HuH-7 (cell line): Measurements from ENCODE around the gene MYMK.

Experiments used
- DNase-seq: peaks from one replicate; pipeline ENCODE4 v3.0.0; 2011; ENCODE audit warnings: low spot score

MYMK gene

DNA sequence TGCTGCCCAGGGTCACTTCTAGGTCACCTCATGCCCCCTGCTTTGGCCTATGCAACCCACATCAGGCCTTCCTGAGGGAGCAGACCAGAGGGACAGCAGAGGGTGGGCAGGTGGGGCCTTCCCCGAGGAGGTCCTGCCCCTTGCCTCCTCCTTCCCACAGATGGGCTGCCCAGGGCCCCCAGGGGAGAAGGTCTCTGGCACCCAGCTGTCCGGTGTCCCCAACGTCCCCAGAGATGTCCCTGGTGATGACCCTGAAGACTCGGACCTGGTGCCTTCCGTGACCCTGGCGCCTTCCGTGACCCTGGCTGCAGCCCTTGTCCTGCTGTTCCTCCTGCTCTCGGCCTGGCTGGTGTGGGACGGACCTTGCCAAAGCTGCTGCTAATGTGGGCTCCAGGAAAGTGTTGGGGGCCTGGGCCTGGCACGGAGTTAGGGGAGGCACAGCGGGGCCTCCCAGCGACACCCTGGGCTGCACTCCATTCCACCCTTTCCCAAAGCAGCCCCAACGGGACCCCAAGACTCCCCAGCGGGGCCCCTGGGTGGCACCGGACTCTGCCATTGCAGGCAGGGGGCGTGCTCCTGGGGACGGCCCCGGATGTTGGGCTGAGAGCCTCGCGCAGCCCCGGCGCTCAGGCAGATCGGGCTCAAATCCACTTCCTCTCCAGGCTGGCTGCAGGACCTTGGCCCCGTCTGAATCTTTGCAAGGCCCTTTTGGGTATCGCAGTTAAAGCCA is 39.1 kb downstream of the MYMK start:
- peak; percentile 66 for DNase-seq

DNA sequence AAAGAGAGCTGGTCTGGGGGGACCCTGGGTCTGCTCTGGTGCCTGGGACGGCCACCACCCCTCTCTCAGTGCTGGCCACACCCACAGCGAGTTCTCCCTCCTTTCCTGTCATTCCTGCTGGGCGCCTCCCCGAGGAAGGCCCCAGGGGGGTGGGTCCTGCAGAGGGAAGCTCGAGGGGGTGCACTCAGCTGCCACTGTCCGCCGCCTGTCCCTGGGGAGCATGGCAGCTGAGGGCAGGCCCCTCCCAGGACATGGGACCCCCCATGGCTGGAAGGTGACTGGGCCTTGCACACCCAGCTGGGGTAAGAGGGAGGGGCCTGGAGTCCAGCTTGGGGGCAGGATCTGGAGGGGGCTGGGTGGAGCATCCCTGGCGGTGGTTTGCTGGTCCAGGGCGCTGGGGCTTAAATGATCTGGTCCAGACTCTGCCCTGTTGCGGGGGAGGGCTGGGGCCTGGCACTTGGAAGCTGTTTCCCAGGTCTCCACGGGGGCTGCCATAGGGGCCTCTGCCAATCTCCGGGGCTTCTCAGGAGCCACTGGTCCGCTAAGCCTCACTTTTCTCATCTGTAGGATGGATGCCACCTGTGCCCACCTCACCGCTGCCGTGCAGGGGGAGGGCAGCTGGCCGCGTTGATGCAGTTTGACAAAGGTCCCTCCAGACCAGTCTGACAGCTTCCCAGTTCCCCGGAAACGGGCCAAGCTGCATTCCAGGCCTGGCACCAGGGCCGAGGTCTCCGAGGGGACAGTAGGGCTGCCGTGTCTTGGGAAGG is 39.9 kb downstream of the MYMK start:
- no peak for DNase-seq

DNA sequence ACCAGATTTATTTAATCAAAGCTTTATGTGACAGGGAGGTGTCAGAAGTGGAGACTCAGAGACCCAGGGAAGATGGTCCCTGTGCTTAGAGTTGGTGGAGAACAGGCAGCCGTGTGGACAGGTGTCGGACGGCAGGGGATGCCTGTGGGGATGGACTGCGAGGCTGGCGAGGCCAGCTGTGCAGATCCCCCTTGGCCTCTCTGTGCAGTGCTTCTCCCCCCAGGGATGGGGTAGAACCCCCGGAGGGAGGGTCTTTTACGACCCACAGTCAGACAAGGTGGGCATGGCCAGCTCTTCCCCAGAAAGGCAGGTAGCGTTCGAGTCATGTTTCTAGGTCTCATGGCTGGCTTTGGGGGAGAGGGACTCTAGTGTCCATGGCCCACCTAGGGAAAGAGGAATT is 41.1 kb downstream of the MYMK start:
- no peak for DNase-seq

DNA sequence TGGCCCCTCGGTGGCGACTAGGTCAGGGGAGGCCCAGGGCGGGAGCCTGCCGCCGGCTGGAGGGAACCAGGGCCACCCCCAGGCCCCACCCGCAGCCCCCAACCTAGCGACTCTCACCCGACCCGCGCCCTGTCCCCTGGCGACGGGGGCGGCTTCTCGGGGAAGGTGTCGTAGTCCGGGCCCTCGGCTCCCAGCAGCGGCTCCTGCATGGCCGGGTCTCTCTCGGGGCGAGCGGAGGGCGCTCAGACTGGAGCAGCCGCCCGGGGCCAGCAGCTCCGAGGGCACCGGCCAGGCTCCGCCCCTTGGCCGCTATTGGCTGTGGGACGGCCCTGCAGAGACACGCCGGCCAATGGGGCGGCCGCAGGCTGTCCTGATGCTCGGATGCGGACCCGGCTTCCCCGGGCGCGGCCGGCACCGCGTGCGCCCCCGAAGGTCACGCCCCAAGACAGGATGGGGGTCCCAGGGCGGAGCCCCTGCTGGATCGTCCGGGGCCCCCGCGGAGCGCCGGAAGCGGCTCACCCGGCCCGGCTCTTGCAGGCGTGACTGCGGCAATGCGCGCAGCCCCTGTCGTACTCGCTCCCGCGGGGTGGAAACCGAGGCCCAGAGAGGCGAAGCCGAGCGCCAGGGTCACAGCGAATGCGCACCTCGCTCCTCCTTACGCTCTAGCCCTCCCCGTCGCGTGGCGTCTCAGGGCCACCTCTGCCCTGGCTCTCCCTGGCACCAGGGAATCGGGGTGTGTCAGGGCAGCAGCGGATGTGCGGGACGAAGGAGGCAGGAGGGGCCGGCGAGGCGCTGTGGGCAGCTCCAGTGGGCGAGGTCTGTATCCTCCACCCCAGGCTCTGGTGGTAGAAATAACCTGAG is 45.7 kb downstream of the MYMK start, which contains the start of gene SLC2A6:
TSS of gene SLC2A6 (minus strand) at position 249 of the 861 bp plus-strand sequence. CDS start at position 209, 40 bp downstream.
- DNase-seq = peak; percentile 99

DNA sequence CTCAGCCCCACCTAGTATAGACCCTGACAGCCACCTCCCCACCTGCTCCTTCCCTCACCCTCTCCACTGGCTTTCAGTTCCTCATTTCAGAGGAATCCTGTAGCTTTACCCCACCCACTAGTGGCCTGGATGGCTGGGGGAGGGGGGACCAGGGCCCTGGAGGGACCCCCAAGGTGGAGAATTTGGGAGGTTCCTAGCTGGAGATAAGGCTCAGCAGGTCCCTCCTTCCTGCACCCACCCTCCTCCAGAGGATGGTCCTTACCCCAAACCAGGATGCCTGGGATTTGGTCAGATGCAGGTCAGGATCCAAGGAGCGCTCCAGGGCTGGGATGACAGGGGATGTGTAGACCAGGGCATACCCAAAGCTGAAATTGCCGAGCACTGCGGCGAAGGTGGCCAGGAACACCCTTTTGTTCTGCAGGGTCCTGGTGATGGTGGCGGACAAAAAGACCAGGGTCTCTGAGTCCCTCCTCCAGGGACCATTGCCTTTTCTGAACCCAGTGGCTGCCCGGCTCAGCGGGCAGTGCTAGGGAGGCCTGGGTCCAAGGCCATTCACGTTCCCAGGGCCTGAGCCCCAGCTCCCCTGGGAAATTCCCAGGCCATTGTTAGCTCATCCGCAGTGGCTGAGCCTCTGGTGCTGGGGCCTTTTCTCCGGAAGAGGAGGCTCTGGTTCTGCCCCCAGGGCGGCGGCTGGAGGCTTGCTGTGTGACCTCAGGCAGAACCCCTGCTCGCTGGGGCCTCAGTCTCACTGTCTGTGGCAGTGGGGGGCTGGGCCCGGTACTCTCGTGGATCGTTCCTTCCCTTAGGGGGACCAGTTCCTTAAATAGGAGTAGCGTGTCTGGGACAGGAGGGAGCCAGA is 46.5 kb downstream of the MYMK start:
- no peak for DNase-seq

DNA sequence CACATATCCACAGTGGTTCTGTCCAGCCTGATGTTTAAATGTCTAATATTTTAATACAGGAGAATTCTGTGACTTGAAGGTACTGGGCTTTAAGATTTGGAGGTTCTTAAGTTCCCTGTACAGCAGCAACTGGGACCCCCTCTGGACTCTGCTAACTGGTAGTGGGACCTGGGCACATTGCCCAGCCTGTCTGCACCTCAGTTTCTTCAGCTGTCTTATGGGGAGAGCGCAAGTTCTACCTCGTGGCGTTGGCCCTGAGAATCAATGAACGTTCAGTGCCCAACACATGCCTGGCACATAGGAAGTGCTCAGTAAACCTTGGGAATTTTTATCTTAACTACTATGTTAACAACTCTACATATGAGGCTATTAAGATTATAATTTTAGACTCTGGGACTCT is 47.3 kb downstream of the MYMK start:
- no peak for DNase-seq

DNA sequence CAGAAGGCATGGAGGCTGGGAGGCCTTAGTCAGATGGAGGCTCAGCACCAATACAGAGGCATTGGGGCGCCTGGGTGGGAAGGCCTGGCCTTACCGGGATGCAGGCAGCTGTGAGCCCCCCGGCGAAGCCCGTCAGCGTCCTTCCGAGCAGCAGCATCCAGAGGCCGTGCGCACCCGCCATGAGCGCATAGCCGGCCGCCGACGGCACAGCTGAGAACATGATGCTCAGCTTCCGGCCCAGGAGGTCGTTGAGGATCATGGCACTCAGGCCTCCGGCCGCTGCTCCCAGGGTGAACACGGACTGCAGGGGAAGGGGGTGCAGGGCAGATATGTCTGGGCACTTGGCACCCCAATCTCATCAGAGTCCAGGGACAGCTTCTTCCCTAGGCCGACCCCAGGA is 47.8 kb downstream of the MYMK start:
- DNase-seq = no peak

DNA sequence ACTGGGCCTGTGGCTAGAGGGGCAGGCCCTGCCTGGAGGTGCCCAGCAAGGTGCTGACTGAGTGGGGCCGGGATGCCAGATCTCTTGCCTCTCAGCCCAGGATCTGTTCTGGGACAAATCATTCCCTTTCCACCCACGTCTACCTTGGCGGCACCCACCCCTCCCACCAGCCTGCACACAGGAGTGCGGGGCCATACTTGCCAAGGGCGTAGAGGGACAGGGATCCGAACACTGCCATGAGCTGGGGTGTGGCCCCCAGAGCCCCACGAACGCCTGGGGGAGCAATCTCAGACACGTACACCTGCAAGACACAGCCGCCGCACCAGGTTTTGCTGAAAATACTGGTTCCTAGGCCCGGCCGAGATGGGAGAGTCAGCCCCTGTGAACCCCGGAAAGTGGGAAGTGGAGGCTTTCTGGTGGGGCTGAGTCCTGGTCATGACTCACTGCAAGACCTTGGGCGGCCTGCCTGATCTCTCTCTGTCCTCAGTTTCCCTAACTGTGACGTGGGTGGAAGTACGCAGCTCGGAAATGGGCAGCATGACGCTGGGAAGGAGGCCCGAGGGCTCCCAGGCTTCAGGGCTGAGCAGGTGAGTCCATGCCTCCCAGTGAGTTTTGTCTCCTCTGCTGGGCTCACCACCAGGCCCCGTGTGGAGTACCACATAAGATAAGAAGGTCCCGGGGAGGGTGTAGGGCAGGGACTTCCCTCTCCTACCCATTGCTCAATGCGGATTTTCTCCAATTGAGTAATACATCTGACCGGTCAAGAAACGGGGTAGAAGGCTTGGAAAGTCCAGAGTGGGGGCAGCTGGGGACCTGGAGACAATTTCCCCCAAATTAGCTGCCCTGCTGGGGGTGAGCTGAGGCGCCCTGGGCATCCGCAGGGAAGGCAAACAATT is 48.5 kb downstream of the MYMK start:
- no peak for DNase-seq

DNA sequence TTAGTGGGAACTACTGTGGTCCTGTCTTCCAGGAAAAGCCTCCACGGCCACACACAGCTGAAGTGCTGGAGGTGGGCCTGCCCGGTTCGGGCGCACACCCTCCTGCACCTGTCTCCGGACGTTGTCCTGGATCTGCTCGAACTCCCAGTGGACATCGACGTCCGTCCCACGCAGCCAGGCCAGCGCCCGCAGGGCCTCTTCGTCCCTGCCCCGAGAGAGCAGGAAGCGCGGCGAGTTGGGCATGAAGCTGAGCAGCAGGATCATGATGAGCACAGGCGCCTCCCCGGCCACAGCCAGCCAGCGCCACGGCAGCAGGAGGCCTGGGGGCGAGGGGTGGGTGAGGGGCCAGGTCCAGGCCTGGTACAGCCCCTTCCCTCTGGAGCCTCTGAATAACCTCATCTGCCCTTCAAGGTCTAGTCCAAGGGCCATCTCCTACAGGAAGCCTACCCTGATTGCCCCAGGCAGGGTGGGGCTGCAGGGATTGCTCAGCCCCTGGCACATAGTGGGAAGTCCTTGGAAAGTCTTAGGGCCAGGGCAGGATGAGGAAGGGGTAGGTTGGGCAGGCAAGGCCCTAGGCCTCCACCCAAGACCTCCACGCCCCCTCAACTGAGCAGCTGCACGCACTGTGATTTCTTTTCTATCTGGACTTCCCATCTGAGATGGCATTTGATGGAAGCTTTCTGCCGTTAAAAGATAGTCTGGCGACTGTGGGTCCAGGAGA is 49.3 kb downstream of the MYMK start:
- DNase-seq = no peak

DNA sequence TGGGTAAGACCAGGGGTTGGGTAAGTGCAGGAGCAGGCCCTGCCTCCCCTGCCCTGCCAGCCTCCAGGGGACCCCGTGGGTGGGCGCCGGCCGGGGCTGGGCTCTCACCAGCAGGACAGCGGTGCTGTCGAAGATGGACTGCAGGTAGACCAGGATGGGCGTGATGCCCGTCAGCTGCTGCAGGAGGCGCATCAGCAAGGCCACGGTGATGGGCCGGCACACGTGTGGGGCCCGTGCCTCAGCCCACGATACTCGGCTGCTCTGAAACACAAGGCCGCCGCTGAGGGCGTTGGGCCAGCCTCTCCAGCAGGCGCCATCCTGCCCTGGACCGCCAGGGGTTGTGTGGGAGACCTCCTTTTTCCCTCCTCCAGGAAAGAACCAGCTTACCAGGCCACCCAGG is 49.9 kb downstream of the MYMK start:
- no peak for DNase-seq

DNA sequence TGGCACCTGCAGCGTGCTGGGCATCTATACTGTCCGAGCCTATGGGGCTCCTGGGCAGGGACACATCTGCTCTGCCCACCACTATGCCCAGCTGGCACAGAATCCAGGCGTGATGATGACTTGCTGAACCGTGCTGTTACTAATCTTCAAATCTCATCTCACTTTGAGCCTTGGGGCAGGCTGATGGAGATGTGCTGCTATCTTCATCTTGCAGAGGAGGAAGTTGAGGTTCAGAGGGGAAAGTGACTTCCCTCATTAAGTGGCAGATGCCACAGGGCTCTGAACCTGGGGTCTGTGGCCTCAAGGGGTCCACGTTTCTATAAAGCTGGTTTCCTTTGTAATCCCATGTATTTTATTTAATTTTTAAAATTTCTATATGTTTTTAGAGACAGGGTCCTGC is 50.5 kb downstream of the MYMK start:
- no peak for DNase-seq

DNA sequence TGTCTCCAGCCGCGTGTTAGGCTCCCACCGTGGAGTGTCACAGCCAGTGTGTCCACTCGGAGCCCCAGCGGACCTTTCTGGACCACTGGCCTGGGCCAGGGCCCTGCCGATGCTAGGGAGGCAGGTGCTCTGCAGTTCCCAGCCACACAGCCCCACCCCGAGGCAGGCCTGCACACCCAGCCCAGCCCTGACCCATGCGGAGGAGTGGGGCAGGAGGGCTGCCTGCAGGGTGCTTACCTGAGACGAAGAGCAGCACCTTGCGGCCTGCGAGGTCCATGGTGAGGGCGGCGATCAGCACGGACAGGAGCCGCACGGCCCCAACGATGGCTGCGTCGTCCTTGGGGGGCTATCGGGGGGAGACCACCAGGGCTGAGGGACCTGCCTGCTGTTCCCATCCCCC is 51.0 kb downstream of the MYMK start:
- DNase-seq = no peak

DNA sequence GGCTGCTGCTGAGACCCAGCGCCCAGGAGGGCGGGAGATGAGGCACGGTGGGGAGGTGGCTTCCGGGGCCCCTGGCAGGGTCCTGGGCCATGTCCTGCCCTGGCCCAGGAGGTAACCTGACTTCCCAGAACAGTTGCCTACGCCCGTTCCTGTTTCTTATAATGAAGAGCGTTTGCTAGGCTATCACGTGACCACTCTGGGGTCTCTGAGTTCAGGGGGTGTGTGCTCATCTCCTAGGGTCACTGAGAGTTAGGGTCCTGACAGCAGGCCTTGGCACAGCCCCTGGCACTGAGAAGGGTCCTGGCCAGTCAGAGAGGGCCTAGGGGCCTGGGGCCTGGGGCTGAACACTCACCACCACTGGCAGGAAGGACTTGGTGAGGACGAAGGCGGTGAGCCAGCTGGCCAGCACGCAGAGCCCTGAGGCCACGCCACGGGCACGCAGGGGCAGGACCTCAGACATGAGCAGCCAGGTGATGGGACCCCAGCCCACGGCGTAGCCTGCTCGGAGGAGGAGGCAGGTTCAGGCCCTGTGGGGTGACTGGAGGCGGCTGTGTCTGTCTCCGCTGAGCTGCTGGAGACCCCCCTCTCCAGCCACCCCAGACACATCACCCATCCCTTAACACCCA is 51.9 kb downstream of the MYMK start:
- no peak for DNase-seq

DNA sequence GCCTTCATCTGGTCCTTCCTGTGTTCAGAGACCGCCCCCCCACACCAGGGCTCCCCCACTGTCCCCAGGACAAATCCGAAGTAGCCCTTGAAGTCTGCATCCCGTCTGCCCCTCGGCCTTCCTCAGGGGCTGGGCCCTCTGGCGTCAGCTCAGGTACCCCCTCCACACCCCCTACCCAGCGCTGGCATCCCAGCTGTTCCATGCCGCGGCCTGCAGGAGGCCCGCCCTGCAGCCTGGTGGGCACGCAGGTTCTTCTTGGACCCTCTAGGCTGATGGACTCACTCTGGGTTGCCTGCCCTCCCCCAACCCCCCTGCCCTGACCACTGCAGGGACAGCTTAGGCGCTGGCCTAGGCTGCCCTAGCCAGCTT is 52.5 kb downstream of the MYMK start:
- DNase-seq = no peak

DNA sequence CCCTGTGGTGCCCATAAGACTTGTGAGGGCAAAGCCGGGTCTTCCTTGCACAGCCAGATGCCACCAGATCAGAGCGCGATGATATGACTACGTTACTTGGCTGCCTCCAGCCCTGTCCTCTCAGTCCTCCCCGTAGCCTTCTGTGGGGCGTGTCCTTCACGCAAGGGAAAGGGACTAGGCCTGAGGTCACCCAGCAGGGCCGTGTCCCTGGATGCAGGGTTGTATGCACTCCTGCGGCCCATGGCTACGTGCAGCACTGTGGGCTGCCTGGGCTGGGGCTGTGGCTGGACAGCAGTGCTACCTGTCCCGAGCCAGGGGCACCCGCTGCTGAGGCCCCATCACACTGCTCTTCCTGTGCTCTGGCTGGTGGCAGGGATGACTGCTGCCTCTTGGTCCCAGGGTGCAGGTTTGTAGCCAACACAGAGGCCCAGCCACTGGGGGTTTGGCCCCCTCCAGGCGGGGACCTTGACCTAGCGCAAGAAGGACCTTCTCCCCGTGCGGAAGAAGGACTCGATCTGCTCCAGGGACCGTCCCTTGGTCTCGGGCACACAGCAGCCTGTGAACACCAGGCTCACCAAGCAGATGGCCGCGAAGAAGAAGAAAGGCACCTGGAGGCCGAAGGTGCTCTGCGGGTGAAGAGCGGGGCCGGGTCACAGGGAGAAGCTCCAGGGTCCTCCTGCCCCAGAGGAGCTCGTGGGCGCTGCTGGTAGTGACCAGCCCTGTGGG is 53.0 kb downstream of the MYMK start:
- no peak for DNase-seq

DNA sequence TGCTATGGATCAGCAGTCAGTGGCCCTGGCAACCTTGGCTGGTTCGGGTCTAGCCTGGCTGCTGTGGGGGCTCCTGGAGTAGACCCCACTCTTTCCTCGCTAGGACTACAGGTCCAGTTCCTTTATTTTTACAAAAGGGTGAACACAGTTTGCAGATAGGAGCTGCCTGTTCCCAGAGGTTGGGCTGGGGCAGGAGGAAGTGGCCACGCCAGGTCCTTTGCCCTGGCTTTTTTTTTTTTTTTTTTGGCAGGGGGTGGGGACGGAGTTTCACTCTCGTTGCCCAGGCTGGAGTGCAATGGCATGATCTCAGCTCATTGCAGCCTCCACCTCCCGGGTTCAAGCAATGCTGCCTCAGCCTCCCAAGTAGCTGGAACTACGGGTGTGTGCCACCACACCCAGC is 53.8 kb downstream of the MYMK start:
- DNase-seq = no peak

DNA sequence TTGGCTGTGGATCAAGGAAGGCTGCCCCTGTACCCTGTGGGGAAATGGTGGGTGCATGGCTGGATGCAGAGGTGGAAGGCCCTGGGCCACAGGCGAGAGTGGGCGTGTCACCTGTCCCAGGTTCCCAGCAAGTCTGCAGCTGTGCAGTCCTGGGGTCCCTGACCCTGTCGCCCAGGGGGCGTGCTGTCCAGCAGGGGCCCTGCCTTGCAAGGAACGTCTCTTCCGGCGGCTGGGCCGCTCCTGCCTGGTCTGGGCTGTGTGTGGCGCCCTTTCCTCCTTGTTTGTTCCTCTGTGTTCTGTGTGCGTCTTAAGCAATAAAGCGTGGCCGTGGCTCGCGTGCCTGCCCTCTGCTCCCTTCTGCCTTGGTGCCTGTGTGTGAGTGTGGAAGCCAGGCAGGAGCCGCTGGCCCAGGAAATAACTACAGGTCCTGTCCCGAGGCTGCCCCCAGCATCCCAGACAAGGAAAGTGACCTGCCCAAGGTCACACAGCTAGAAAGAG is 54.3 kb downstream of the MYMK start:
- no peak for DNase-seq

DNA sequence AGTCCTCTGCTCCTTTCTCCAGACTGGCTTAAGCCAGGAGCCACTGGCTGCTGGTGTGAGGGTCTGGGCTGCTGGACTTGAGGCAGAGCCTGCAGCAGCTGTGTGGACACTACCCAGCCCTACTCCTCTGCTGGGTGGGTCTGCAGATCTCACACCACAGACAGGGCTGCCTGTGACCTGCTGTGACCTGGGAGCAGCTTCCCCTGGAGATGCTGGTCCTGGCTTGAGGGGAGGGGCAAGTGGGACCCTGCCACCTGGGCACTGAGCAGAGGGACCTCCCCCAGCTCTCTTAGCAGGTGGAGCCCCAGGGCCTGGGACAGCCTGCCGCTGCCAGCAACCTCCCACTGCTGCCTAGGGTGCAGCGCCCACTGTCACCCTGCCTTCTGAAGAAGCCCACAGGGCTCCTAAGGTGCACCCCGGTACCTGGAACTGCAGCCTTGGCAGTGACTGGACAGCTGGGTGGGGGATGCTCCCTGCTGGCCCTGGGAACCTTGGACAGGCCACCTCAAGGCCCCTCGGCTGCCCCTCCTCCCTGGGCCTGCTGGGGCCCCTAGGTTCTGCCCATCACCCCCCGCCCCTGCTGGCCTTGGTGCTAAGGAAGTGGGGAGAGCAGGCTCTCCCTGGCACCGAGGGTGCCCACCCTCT is 55.9 kb downstream of the MYMK start:
- DNase-seq = no peak
